ENCODE data around the gene EXOC4. TPM values are rescaled to one million over a fixed set of nuclear protein-coding genes. Genes with fewer than 3 reads are reported as not detected.

EXOC4 gene
- total RNA-seq, 4 donors from 2014 or later = 52.4 to 82.2 (median 67.0) TPM

DNA sequence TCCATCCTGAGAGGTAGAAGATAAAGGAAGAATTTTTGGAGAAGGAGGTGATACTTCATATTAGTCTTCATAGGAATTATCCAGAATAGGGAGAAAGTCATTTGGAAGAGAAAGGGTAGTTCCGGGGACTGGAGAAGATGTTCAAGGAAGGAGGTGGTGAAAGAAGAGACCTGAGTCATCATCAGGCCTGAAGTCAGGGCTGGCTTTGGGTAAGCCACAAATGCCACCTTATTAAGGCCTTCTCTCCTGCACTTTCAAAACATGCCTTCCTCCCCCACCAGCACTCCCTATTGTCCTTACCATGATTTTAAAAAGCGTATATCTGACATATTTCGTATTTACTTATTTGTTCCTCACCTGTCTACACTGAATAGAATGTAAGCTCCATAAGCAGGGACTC, 762.1 kb downstream of the EXOC4 start:
- 94 to 95% methylated on average over 3 of the region's 3 CpGs for WGBS, 2 donors

DNA sequence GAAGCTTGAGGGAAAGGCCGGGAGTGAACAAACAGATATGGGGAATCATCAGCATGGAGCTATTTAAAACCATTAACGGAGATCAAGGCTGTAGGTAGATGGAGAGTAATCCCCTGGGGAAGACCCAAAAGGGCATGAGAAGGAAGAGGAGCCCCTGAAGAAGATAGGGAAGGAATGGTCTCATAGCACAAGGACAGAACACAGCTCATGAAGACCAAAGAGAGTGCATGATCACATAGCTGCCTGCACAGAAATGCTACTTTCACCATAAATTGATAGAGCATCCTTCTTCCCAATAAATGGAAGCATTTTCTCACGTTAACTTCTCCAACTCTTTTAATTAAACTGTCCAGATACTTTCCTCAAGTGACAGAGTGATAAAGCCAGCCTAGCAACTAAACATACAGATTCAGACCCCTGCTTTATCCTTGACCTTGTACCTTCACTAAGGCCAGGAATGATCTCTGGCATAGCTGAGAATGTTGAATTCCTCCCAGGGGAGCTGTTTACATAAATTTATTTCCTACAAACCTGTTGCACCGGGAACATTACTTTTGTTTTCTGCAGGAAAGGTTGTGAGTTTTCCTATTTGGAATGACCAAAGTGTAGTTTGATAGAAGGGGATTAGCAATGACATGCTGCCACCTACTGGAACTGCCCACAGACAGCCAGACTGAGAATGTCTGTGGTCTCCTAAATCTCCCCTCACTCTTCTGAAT, 763.5 kb downstream of the EXOC4 start:
- no peak for DNase-seq (ENCODE audit: low spot score in 2 of 2)
- intact Hi-C loops (cut with DNase I; ENCODE audit: low total_unique reads) = no loop called here
- TF ChIP-seq POLR2A (IDR thresholded peaks at IDR 0.05) = no peak
- TF ChIP-seq CTCF (IDR thresholded peaks at IDR 0.05) = no peak
- 54 to 59% methylated on average over 4 of the region's 4 CpGs for WGBS, 2 donors
- no peak overlapping the region for H3K4me3 ChIP-seq (ENCODE audit: low read depth, poor library complexity, severe bottlenecking)

More for the DNA sequence above, 762.1 kb downstream of the EXOC4 start:
- intact Hi-C loops (cut with DNase I; ENCODE audit: low total_unique reads) = no loop called here
- no peak for DNase-seq (ENCODE audit: low spot score in 2 of 2)
- no peak overlapping the region for H3K4me3 ChIP-seq (ENCODE audit: low read depth, poor library complexity, severe bottlenecking)
- TF ChIP-seq CTCF (IDR thresholded peaks at IDR 0.05) (no peak), POLR2A (IDR thresholded peaks at IDR 0.05) (no peak)

DNA sequence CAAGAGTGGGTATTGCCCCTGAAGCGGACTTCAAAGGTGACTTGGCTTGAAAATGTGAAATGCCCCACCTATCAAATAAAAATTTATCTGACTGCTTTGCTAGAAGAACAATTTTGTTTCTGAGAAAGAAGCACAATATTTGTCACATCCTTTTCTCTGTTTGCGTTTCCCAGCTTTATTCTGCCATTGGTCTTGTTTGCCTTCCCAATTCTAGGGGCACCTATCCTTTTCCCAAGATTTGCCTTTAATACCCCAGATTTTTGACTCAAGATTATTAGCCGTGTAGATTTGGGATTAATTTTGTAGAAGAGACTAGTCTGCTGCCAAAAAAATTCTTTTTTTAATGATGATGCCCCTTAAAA, 764.0 kb downstream of the EXOC4 start:
- no peak overlapping the region for H3K4me3 ChIP-seq (ENCODE audit: low read depth, poor library complexity, severe bottlenecking)
- no peak for DNase-seq (ENCODE audit: low spot score in 2 of 2)
- intact Hi-C loops (cut with DNase I; ENCODE audit: low total_unique reads) = no loop called here
- TF ChIP-seq POLR2A (IDR thresholded peaks at IDR 0.05) (no peak), CTCF (IDR thresholded peaks at IDR 0.05) (no peak)
- 82 to 91% methylated on average over 3 of the region's 3 CpGs for WGBS, 2 donors

DNA sequence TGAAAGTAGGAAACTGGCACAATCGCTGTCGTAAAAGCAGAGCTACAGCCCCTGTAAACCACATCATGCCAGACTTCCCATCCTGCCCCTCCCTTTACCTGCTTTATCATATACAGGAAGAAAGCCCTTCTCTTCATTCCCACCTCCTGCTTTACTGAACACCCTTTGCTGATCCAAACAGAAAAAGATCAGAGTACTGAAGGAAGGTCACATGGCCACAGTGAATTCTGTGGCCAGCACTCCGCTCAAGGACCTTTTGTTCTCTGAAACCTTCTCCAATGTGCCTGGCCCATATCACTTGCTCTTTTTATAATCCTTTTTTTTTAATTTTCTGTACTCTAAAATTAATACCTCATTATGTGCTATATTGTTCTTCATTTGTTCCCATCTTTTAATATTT, 765.4 kb downstream of the EXOC4 start:
- 90 to 94% methylated on average over 3 of the region's 3 CpGs for WGBS, 2 donors

GRCh38 chr7:134019251-134019650, 766.4 kb downstream of the EXOC4 start:
- WGBS, 2 donors = 48 to 95% methylated on average over 2 of the region's 2 CpGs
- no peak for DNase-seq (ENCODE audit: low spot score in 2 of 2)
- no peak overlapping the region for H3K4me3 ChIP-seq (ENCODE audit: low read depth, poor library complexity, severe bottlenecking)
- intact Hi-C loops (cut with DNase I; ENCODE audit: low total_unique reads) = no loop called here
- TF ChIP-seq POLR2A (IDR thresholded peaks at IDR 0.05) = no peak
- TF ChIP-seq CTCF (IDR thresholded peaks at IDR 0.05) = no peak

More for the DNA sequence above, 765.4 kb downstream of the EXOC4 start:
- TF ChIP-seq POLR2A (IDR thresholded peaks at IDR 0.05) (no peak), CTCF (IDR thresholded peaks at IDR 0.05) (no peak)
- no peak overlapping the region for H3K4me3 ChIP-seq (ENCODE audit: low read depth, poor library complexity, severe bottlenecking)
- no peak for DNase-seq (ENCODE audit: low spot score in 2 of 2)
- intact Hi-C loops (cut with DNase I; ENCODE audit: low total_unique reads) = no loop called here

DNA sequence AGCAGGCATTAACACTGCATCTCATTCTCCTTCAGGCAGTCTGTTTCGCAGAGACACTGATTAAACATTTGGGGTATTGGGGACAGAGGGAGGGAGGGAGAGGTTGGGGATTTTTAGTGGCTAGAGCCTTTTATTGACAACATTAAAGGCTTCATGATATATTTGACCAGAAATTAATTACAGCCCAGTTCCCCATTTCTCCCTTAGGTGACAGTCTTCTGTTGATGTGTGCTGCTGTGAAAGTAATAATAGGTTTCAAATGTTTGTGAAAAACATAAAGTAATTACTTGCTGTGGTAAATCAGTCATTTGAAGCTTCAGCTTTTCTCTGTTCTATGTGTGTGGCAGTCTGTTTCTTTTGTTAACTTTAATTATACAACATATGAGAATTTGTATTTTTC, 769.0 kb downstream of the EXOC4 start:
- 92% methylated on average over 1 of the region's 1 CpG for WGBS, 2 donors
- TF ChIP-seq CTCF (IDR thresholded peaks at IDR 0.05) (no peak), POLR2A (IDR thresholded peaks at IDR 0.05) (no peak)
- no peak for DNase-seq (ENCODE audit: low spot score in 2 of 2)
- intact Hi-C loops (cut with DNase I; ENCODE audit: low total_unique reads) = no loop called here
- H3K4me3 ChIP-seq (ENCODE audit: low read depth, poor library complexity, severe bottlenecking) = no peak overlapping the region

Data from lower leg skin (tissue), 4 donors.